ENCODE measurements around the gene GARRE1. TPM values are rescaled to one million over a fixed set of nuclear protein-coding genes. Genes with fewer than 3 reads are reported as not detected.

GARRE1 gene, protein sequence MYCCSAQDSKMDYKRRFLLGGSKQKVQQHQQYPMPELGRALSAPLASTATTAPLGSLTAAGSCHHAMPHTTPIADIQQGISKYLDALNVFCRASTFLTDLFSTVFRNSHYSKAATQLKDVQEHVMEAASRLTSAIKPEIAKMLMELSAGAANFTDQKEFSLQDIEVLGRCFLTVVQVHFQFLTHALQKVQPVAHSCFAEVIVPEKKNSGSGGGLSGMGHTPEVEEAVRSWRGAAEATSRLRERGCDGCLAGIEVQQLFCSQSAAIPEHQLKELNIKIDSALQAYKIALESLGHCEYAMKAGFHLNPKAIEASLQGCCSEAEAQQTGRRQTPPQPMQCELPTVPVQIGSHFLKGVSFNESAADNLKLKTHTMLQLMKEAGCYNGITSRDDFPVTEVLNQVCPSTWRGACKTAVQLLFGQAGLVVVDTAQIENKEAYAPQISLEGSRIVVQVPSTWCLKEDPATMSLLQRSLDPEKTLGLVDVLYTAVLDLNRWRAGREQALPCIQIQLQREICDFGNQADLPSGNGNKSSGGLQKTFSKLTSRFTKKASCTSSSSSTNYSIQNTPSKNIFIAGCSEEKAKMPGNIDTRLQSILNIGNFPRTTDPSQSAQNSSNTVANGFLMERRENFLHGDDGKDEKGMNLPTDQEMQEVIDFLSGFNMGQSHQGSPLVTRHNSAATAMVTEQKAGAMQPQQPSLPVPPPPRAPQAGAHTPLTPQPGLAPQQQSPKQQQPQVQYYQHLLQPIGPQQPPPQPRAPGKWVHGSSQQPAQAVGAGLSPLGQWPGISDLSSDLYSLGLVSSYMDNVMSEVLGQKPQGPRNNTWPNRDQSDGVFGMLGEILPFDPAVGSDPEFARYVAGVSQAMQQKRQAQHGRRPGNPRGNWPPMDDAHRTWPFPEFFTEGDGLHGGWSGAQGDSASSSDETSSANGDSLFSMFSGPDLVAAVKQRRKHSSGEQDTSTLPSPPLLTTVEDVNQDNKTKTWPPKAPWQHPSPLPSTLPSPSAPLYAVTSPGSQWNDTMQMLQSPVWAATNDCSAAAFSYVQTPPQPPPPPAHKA (N-terminal part only)
- total RNA-seq = 63.7 and 74.4 TPM in 2 replicates

DNA sequence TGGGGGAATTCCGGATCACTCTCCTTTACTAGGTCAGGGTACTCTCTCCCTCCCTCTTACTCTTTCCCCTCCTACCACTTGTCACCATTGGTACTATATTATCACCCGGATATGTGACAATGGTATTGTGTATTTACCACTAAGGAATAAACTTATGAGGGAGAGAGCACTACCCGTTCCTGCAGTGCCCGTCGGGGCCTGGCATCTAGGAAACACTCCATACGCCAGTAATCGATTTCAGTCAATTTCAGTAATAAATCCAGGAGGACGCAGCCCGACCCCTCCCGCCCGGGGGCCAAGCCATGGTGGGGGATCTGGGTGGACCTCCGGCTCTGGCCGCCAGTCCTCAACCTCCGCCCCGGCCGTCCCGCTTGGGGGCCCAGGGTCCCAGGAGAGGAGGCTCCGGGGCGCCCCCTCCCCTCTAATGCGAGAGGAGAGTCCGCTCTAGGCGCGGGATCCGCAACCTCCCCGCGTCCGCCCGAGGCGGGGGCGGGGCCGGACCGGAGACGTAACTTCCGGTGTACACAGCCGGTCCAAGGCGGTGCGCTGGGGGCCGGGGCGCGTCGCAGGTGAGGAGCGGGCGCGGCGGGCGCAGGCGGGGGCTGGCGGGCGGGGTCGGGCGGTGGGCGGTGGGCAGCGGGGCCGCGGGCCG, at the start of gene GARRE1:
GARRE1 (plus strand) TSS at position 509 of the 652 bp plus-strand sequence. CDS start 45,920 bp downstream, outside the sequence.

Other genes with a start within 250 kb of the GARRE1 start
- 102 and 107 TPM in 2 replicates for gene LSM14A, start 82.0 kb upstream of the GARRE1 start, total RNA-seq
- gene GPI, start 110.6 kb downstream of the GARRE1 start, total RNA-seq = 207 and 226 TPM in 2 replicates
- 16.4 and 19.9 TPM in 2 replicates for gene PDCD2L, start 149.8 kb downstream of the GARRE1 start, total RNA-seq
- gene UBA2, start 173.8 kb downstream of the GARRE1 start, total RNA-seq = 91.5 and 116 TPM in 2 replicates
- 29.9 and 41.5 TPM in 2 replicates for gene WTIP, start 227.2 kb downstream of the GARRE1 start, total RNA-seq